H1 (cell line): ENCODE data around the gene PTCH1. TPM values are rescaled to one million over a fixed set of nuclear protein-coding genes. Genes with fewer than 3 reads are reported as not detected.

ENCODE experiments used
- CTCF ChIA-PET: fragments of 300-600 bp; sonication (Branson Sonifier 250); formaldehyde crosslinking; loops from one replicate; lab custom pipeline; 2021; ENCODE audit not compliant: partially characterized antibody; lab: Charles Lee
- POLR2A ChIA-PET: fragments of 300-600 bp; sonication (Branson Sonifier 250); formaldehyde crosslinking; loops from one replicate; lab custom pipeline; 2021; ENCODE audit warnings: inconsistent platforms; ENCODE audit not compliant: partially characterized antibody; lab: Charles Lee
- DNase-seq, 2 experiments: peaks; one replicate each; pipeline versions ENCODE4 v3.0.0 to v3.0.0-alpha.2; 2010 to 2022; ENCODE audit warnings: low spot score in 2 of 2, low read depth in 1 of 2, mixed read lengths in 1 of 2
- FAIRE-seq: peaks from 2 replicates; lab custom pipeline; 2011; peaks lifted over from hg19 to GRCh38; lab: Jason Lieb, UNC
- H2AFZ ChIP-seq: 2 replicates; pipeline ENCODE4 v1.8.1; 2012; ENCODE audit warnings: low read length, inconsistent platforms
- H2AK5ac ChIP-seq: 2 replicates; pipeline ENCODE4 v1.6.1; 2013; ENCODE audit warnings: low read depth, low read length
- H2BK120ac ChIP-seq: replicated peaks from 2 replicates; pipeline ENCODE3; 2013; ENCODE audit warnings: low read depth, low read length, inconsistent platforms
- H2BK12ac ChIP-seq: 2 replicates; pipeline ENCODE4 v1.6.1; 2013; ENCODE audit warnings: low read depth, low read length
- H2BK15ac ChIP-seq: 2 replicates; pipeline ENCODE4 v1.6.1; 2013; ENCODE audit warnings: low read length
- H2BK20ac ChIP-seq: 2 replicates; pipeline ENCODE4 v1.6.1; 2013; ENCODE audit warnings: low read length
- H2BK5ac ChIP-seq: 2 replicates; pipeline ENCODE4 v1.6.1; 2013; ENCODE audit warnings: low read depth, low read length
- H3K14ac ChIP-seq: 2 replicates; pipeline ENCODE4 v1.6.1; 2013; ENCODE audit warnings: inconsistent platforms; ENCODE audit not compliant: insufficient read length
- H3K18ac ChIP-seq: 2 replicates; pipeline ENCODE4 v1.6.1; 2013; ENCODE audit warnings: low read length; ENCODE audit errors: extremely low read depth
- H3K23ac ChIP-seq: 2 replicates; pipeline ENCODE4 v1.6.1; 2013; ENCODE audit warnings: inconsistent platforms; ENCODE audit not compliant: insufficient read length
- H3K23me2 ChIP-seq: 2 replicates; pipeline ENCODE4 v1.6.1; 2013; ENCODE audit warnings: low read depth, low read length
- H3K27ac ChIP-seq: 2 replicates; pipeline ENCODE4 v1.6.1; 2011; ENCODE audit warnings: low read depth, low read length, inconsistent platforms
- H3K27me3 ChIP-seq, 4 experiments: replicated peaks in 1 of 4; 1 replicate in 1 of 4; 2 replicates in 3 of 4; pipeline versions ENCODE4 v1.6.1 to v1.8.1; 2011 to 2013; ENCODE audit warnings: low read length in 3 of 4, mild to moderate bottlenecking in 3 of 4, inconsistent platforms in 2 of 4, mixed read lengths in 2 of 4, moderate library complexity in 1 of 4; ENCODE audit not compliant: control insufficient read depth in 3 of 4, insufficient read depth in 3 of 4; ENCODE audit errors: extremely low read depth in 1 of 4
- H3K36me3 ChIP-seq, 4 experiments: 2 replicates each; pipeline versions ENCODE4 v1.6.1 to v1.8.1; 2011 to 2013; ENCODE audit warnings: mild to moderate bottlenecking in 4 of 4, low read length in 3 of 4, moderate library complexity in 2 of 4, control low read depth in 1 of 4, inconsistent platforms in 1 of 4; ENCODE audit not compliant: insufficient read depth in 4 of 4, control insufficient read depth in 2 of 4
- H3K4ac ChIP-seq: replicated peaks from 2 replicates; pipeline ENCODE3; 2013; ENCODE audit warnings: low read length, low read depth, mixed read lengths, inconsistent platforms; ENCODE audit not compliant: insufficient read length
- H3K4me1 ChIP-seq, 4 experiments: replicated peaks in 1 of 4; 1 replicate in 1 of 4; 2 replicates in 3 of 4; pipeline versions ENCODE4 v1.6.1 to v1.8.1; 2011 to 2013; ENCODE audit warnings: low read length in 3 of 4, inconsistent platforms in 2 of 4, mixed read lengths in 1 of 4; ENCODE audit not compliant: insufficient read depth in 4 of 4, control insufficient read depth in 3 of 4
- H3K4me2 ChIP-seq, 2 experiments: 2 replicates each; pipeline versions ENCODE4 v1.6.1 to v1.8.1; 2011 to 2013; ENCODE audit warnings: low read depth in 2 of 2, low read length in 2 of 2, control low read depth in 1 of 2, inconsistent platforms in 1 of 2, mild to moderate bottlenecking in 1 of 2; ENCODE audit not compliant: insufficient read depth in 1 of 2
- H3K4me3 ChIP-seq, 4 experiments: fragments of 200-600, 300-600 bp in 1 of 4; sonication (generic), shearing (Covaris generic), sonication (Bioruptor Twin) in 1 of 4; 2 replicates each; pipeline versions ENCODE4 v1.5.1 to v1.8.1; 2011 to 2016; ENCODE audit warnings: low read length in 4 of 4, low read depth in 3 of 4, control low read depth in 2 of 4, inconsistent platforms in 2 of 4, mild to moderate bottlenecking in 2 of 4, mixed read lengths in 1 of 4, moderate library complexity in 1 of 4; ENCODE audit not compliant: insufficient read depth in 2 of 4; ENCODE audit errors: extremely low read depth in 1 of 4
- H3K56ac ChIP-seq: replicated peaks from 2 replicates; pipeline ENCODE3; 2013; ENCODE audit warnings: low read depth, mild to moderate bottlenecking, mixed read lengths, low read length, inconsistent platforms; ENCODE audit not compliant: insufficient read length
- H3K79me1 ChIP-seq: 2 replicates; pipeline ENCODE4 v1.6.1; 2013; ENCODE audit warnings: low read depth, low read length, control low read depth
- H3K79me2 ChIP-seq, 2 experiments: 2 replicates each; pipeline versions ENCODE4 v1.6.1 to v1.8.1; 2012 to 2013; ENCODE audit warnings: low read length in 2 of 2, mild to moderate bottlenecking in 2 of 2, inconsistent platforms in 1 of 2; ENCODE audit not compliant: insufficient read depth in 2 of 2, control insufficient read depth in 1 of 2
- H3K9ac ChIP-seq, 4 experiments: replicated peaks in 1 of 4; 1 replicate in 1 of 4; 2 replicates in 3 of 4; pipeline versions ENCODE4 v1.6.1 to v1.8.1; 2011 to 2013; ENCODE audit warnings: low read depth in 3 of 4, low read length in 3 of 4, control low read depth in 2 of 4, mild to moderate bottlenecking in 2 of 4, moderate library complexity in 2 of 4, inconsistent platforms in 1 of 4; ENCODE audit errors: extremely low read depth in 1 of 4
- H3K9me3 ChIP-seq, 2 experiments: 2 replicates each; pipeline versions ENCODE4 v1.6.1 to v1.8.1; 2012 to 2013; ENCODE audit warnings: mild to moderate bottlenecking in 2 of 2, moderate library complexity in 2 of 2, control low read depth in 1 of 2, inconsistent platforms in 1 of 2, low read depth in 1 of 2, low read length in 1 of 2, mixed read lengths in 1 of 2; ENCODE audit not compliant: insufficient read depth in 2 of 2
- H4K20me1 ChIP-seq, 2 experiments: replicated peaks in 1 of 2; 2 replicates each; pipeline versions ENCODE3 to v1.8.1; 2011 to 2013; ENCODE audit warnings: inconsistent platforms in 2 of 2, low read length in 2 of 2, mild to moderate bottlenecking in 1 of 2; ENCODE audit not compliant: insufficient read depth in 2 of 2, control insufficient read depth in 1 of 2
- H4K5ac ChIP-seq: 2 replicates; pipeline ENCODE4 v1.6.1; 2013; ENCODE audit warnings: low read length, low read depth, mixed read lengths, inconsistent platforms; ENCODE audit not compliant: insufficient read length
- H4K8ac ChIP-seq: 2 replicates; pipeline ENCODE4 v1.8.0; 2013; ENCODE audit warnings: mild to moderate bottlenecking, moderate library complexity, low read length, inconsistent platforms; ENCODE audit not compliant: insufficient read depth; ENCODE audit errors: extremely low read depth
- H4K91ac ChIP-seq: replicated peaks from 2 replicates; pipeline ENCODE3; 2013; ENCODE audit warnings: low read length, mixed read lengths, inconsistent platforms; ENCODE audit not compliant: insufficient read length
- CREB1 ChIP-seq: IDR thresholded peaks from 2 replicates; pipeline ENCODE4 v1.6.1; 2012; ENCODE audit warnings: inconsistent platforms
- JUND ChIP-seq: IDR thresholded peaks from 2 replicates; pipeline ENCODE4 v1.6.1; 2011; ENCODE audit warnings: mild to moderate bottlenecking, improper control_type of control experiment, low read length
- POLR2A ChIP-seq, 2 experiments: IDR thresholded peaks; 1 replicate in 1 of 2; 2 replicates in 1 of 2; pipeline ENCODE4 v1.6.1; 2011; ENCODE audit warnings: low read depth in 2 of 2, low read length in 2 of 2, mild to moderate bottlenecking in 2 of 2; ENCODE audit errors: control extremely low read depth in 1 of 2
- RXRA ChIP-seq: IDR thresholded peaks from 2 replicates; pipeline ENCODE4 v1.6.1; 2011; ENCODE audit warnings: low read depth, mild to moderate bottlenecking, low read length, moderate library complexity; ENCODE audit not compliant: insufficient read depth
- SIX5 ChIP-seq: IDR thresholded peaks from 2 replicates; pipeline ENCODE4 v1.6.1; 2011; ENCODE audit warnings: mild to moderate bottlenecking, low read depth, low read length
- YY1 ChIP-seq: IDR thresholded peaks from 2 replicates; pipeline ENCODE4 v1.6.1; 2011; ENCODE audit warnings: low read depth, mild to moderate bottlenecking, low read length
- WGBS, 2 experiments: shearing (Covaris generic) in 1 of 2; methylation state at CpG; one replicate each; pipeline versions ENCODE4 v1.1.6 to v1.1.7; 2013 to 2015; ENCODE audit warnings: low lambda C conversion rate in 2 of 2, mixed read lengths in 2 of 2, inconsistent platforms in 1 of 2, low coverage in 1 of 2, missing lambda C conversion rate in 1 of 2; ENCODE audit not compliant: insufficient replicate concordance in 2 of 2, insufficient coverage in 1 of 2, insufficient read length in 1 of 2; ENCODE audit errors: extremely low coverage in 1 of 2, missing lambda C conversion rate in 1 of 2; 5-methylcytosine and 5-hydroxymethylcytosine counted together
- polyA plus RNA-seq, 7 experiments: library from polyadenylated mRNA; depleted of rRNA in 3 of 7; stranded (reverse) in 5 of 7; unstranded in 2 of 7; fragments of >200 nt in 5 of 7; fragments of 200-250 nt in 2 of 7; gene quantifications; 1 replicate in 5 of 7; 2 replicates in 1 of 7; 4 replicates in 1 of 7; pipeline versions ENCODE4 v1.2.1 to v1.2.3, GENCODE V29; 2011 to 2013; ENCODE audit warnings: missing spikeins in 2 of 7, mixed read lengths in 2 of 7
- total RNA-seq: library from RNA; stranded (reverse); fragmentation: NEBNext Ultra II Directional; extraction: Animal tissue kit (Norgen Biotek cat#: 25700); gene quantifications from 2 replicates; pipeline ENCODE4 v1.2.1, GENCODE V29; 2021

Gene PTCH1
- total and polyA plus RNA-seq, 2 of the 8 experiments (the other 6 are each of a cell fraction or from before 2014, with no cell fraction given): 6.4 to 34.1 TPM

DNA sequence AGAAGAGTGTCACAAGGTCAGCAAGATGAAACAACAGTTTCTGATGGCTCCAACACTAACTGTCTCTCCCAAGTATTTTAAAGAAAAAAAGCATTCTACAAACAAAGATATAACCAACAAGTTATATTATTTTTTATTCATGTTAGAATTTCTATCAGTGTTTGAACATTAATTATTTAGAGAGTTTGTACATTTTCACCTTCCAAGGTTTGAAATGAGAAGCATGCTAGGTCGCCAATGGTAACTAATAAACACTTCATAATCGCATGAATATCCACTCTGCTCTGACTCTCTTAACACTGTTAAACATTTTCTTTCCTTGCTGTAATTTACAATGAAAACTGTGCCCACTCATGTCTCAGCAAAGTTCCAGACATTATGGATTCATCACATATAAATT lies 73.5 kb downstream of the PTCH1 start:
- Histone ChIP-seq H2BK20ac (no peak overlapping the region), H4K91ac (no peak overlapping the region), H2AK5ac (no peak overlapping the region), H2AFZ (no peak overlapping the region), H3K4me2 (no peak overlapping the region), H3K27me3 (no peaks in the 10 kb centered on the region), H3K4me1 (peaks cover 0 to 12% (median 8%) of the 10 kb centered on the region in 4 experiments; a peak in 6 of 7 replicates), H3K23ac (no peak overlapping the region), H3K27ac (no peak overlapping the region), H3K9me3 (no peaks in the 10 kb centered on the region), H2BK12ac (no peak overlapping the region), H4K5ac (no peak overlapping the region), H3K4ac (no peak overlapping the region), H3K79me2 (no peaks in the 10 kb centered on the region), H3K36me3 (peaks cover 8 to 39% (median 18%) of the 10 kb centered on the region in 4 experiments; a peak in 6 of 8 replicates), H3K9ac (no peak overlapping the region), H2BK120ac (no peak overlapping the region), H2BK5ac (no peak overlapping the region), H3K79me1 (no peaks in the 10 kb centered on the region), H2BK15ac (no peak overlapping the region), H3K56ac (no peak overlapping the region), H4K20me1 (peaks cover 0 to 1% of the 10 kb centered on the region in 2 experiments), H3K18ac (no peak overlapping the region), H4K8ac (no peak overlapping the region), H3K14ac (no peak overlapping the region), H3K23me2 (no peaks in the 10 kb centered on the region), H3K4me3 (no peak overlapping the region)
- DNase-seq: no peak
- WGBS, 2 experiments: 86% methylated on average over 2 of the region's 2 CpGs; no CpG with 5 or more reads in 1 of the 2 experiments
- POLR2A ChIA-PET: interaction anchor here (0.5 kb wide), 1 partner anchor 46 kb away, joined by 3 read pairs; no protein-coding TSS in a partner anchor
- no peak for FAIRE-seq
- CTCF ChIA-PET: no interaction called here
- no peak for TF ChIP-seq POLR2A (IDR thresholded peaks at IDR 0.05; ENCODE audit: control extremely low read depth in 1 of 2, low read depth in 2 of 2, low read length in 2 of 2)
- no peak for TF ChIP-seq JUND
- TF ChIP-seq CREB1: no peak
- no peak for TF ChIP-seq YY1
- no peak for TF ChIP-seq SIX5
- no peak for TF ChIP-seq RXRA
